GM12878 (cell line): ENCODE measurements around the gene C4orf51. TPM values are rescaled to one million over a fixed set of nuclear protein-coding genes. Genes with fewer than 3 reads are reported as not detected.

Experiments
- ASH2L ChIP-seq: fragments of 300-600, 200-600 bp; sonication (generic); IDR thresholded peaks from 2 replicates; pipeline ENCODE4 v1.6.1; 2017; ENCODE audit warnings: low read depth, mild to moderate bottlenecking, borderline replicate concordance
- CBX5 ChIP-seq: sonication (generic); IDR thresholded peaks from 2 replicates; pipeline ENCODE4 v1.6.1; 2016; ENCODE audit warnings: low read depth, moderate library complexity, mild to moderate bottlenecking, inconsistent platforms
- GABPA ChIP-seq: IDR thresholded peaks from 2 replicates; pipeline ENCODE4 v1.6.1; 2014; ENCODE audit warnings: antibody characterized with exemption, low read depth, mild to moderate bottlenecking, inconsistent platforms
- IKZF1 ChIP-seq: fragments of 450-650 bp; conservative IDR thresholded peaks from 2 replicates; pipeline ENCODE4 v1.6.1; 2017; ENCODE audit warnings: antibody characterized with exemption, mild to moderate bottlenecking
- IKZF2 ChIP-seq, 2 experiments: fragments of 450-650 bp; IDR thresholded peaks; 2 replicates each; pipeline ENCODE4 v1.6.1; 2017; ENCODE audit warnings: mild to moderate bottlenecking in 2 of 2, moderate library complexity in 2 of 2
- JUND ChIP-seq: IDR thresholded peaks from 2 replicates; pipeline ENCODE4 v1.6.1; 2012; ENCODE audit warnings: low read depth, mild to moderate bottlenecking, low read length, improper control_type of control experiment, moderate library complexity
- MXI1 ChIP-seq: fragments of 150-350 bp; IDR thresholded peaks from 2 replicates; pipeline ENCODE4 v1.6.1; 2011; ENCODE audit warnings: low read depth, mild to moderate bottlenecking, inconsistent platforms, low read length, improper control_type of control experiment
- POLR2A ChIP-seq: IDR thresholded peaks from 2 replicates; pipeline ENCODE4 v1.6.1; 2011; ENCODE audit warnings: low read depth, mild to moderate bottlenecking, low read length
- SPI1 ChIP-seq: IDR thresholded peaks from 2 replicates; pipeline ENCODE4 v1.6.1; 2011; ENCODE audit warnings: low read depth, mild to moderate bottlenecking, low read length, moderate library complexity, borderline replicate concordance; ENCODE audit not compliant: insufficient read depth
- WRNIP1 ChIP-seq: IDR thresholded peaks from 2 replicates; pipeline ENCODE4 v1.6.1; 2011; ENCODE audit warnings: low read depth, low read length, improper control_type of control experiment, borderline replicate concordance
- polyA plus RNA-seq, 11 experiments: library from polyadenylated mRNA; depleted of rRNA in 4 of 11; unstranded in 6 of 11; stranded (reverse) in 5 of 11; fragments of >200 nt; fragmentation: Nextera tagmentation in 4 of 11; fragmentation: Illumina TruSeq in 1 of 11; extraction: Ambion mirVana in 4 of 11; extraction: Trizol in 1 of 11; gene quantifications; 1 replicate in 1 of 11; 2 replicates in 10 of 11; pipeline versions ENCODE4 v1.2.1 to v1.2.3, GENCODE V29; 2011 to 2016; ENCODE audit warnings: inconsistent platforms in 2 of 11, missing spikeins in 2 of 11, low read depth in 1 of 11
- total RNA-seq, 4 experiments: library from RNA; depleted of rRNA in 3 of 4; stranded (reverse); fragments of >200 nt in 3 of 4; fragmentation: Illumina TruSeq in 1 of 4; extraction: Trizol in 1 of 4; gene quantifications; 2 replicates each; pipeline versions ENCODE4 v1.2.1 to v1.2.3, GENCODE V29; 2013 to 2021
- TF ChIP-seq, protein P1 (sequence below): fragments of 450-650 bp; IDR thresholded peaks from 2 replicates; pipeline ENCODE4 v1.6.1; 2017; ENCODE audit warnings: mild to moderate bottlenecking, moderate library complexity
- TF ChIP-seq, protein P2 (sequence below): IDR thresholded peaks from 2 replicates; pipeline ENCODE4 v1.6.1; 2012; ENCODE audit warnings: mild to moderate bottlenecking, low read depth, low read length
- TF ChIP-seq, protein P3 (sequence below), 3 experiments: IDR thresholded peaks in 2 of 3; conservative IDR thresholded peaks in 1 of 3; 2 replicates each; pipeline ENCODE4 v1.5.1; 2011; ENCODE audit warnings: low read depth in 3 of 3, low read length in 3 of 3, mild to moderate bottlenecking in 3 of 3, control low read depth in 2 of 3, moderate library complexity in 2 of 3, inconsistent platforms in 1 of 3, mixed read lengths in 1 of 3; ENCODE audit not compliant: control insufficient read depth in 2 of 3, insufficient read depth in 1 of 3; ENCODE audit errors: extremely low read depth in 1 of 3
- TF ChIP-seq, protein P4 (sequence below): fragments of 450-650 bp; IDR thresholded peaks from 2 replicates; pipeline ENCODE4 v1.6.1; 2017; ENCODE audit warnings: low read depth, mild to moderate bottlenecking, moderate library complexity
- TF ChIP-seq, protein P5 (sequence below): IDR thresholded peaks from 2 replicates; pipeline ENCODE4 v1.6.1; 2011; ENCODE audit warnings: borderline replicate concordance, low read depth, mild to moderate bottlenecking, moderate library complexity, mixed read lengths, low read length; ENCODE audit not compliant: insufficient read depth; ENCODE audit errors: extremely low read length

C4orf51 gene
- total and polyA plus RNA-seq, 10 of the 15 experiments (the other 5 are each of a cell fraction or from before 2014, with no cell fraction given), result not detected

DNA sequence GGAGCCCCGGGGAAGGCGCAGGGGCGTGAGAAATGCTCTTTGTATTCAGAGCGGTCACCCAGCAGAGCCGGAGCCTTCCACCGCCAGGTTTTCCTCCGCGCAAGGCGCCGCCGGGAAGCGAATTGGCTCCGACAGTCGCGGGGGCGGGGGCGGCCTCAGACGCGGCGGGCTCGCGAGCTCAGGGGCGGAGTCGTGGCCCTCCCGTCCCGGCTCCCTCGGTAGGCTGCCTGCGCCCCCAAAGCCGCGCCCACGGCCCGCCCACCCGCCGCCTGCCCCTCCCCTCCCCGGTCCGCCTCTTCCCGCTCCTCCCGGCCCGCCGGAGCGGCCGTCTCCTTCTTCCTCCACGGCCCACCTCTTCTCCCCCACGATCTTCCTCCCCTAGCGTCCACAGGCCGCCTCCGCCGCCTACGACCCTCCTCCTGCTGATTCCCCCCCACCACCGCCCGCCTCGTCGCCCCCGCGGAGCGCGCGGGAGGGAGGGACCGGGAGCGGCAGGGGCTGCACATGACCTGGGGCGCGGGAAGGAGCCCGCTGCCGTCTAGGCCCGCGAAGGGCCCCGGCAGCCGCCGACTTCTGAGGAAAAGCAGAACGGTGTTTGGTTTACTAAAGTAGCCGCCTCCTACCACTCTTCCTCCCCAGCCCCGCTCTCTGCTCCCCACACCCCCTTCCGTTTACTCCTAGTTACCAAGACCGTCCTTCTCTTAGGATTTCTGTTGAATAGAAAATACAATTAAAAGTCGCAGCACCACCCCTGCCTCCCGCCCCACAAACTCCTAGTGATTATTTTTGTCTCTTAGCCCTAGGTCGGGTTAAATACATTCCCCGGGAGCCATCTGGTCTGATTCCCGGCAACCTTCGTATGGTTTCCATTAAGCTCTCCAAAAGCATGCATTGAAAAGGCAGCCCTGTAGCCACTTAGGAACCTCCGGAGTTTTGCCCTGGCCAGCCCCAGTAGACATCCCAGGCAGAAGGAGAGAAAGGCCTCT, 53.2 kb downstream of the C4orf51 start (continued):
- TF ChIP-seq, protein P1, sequence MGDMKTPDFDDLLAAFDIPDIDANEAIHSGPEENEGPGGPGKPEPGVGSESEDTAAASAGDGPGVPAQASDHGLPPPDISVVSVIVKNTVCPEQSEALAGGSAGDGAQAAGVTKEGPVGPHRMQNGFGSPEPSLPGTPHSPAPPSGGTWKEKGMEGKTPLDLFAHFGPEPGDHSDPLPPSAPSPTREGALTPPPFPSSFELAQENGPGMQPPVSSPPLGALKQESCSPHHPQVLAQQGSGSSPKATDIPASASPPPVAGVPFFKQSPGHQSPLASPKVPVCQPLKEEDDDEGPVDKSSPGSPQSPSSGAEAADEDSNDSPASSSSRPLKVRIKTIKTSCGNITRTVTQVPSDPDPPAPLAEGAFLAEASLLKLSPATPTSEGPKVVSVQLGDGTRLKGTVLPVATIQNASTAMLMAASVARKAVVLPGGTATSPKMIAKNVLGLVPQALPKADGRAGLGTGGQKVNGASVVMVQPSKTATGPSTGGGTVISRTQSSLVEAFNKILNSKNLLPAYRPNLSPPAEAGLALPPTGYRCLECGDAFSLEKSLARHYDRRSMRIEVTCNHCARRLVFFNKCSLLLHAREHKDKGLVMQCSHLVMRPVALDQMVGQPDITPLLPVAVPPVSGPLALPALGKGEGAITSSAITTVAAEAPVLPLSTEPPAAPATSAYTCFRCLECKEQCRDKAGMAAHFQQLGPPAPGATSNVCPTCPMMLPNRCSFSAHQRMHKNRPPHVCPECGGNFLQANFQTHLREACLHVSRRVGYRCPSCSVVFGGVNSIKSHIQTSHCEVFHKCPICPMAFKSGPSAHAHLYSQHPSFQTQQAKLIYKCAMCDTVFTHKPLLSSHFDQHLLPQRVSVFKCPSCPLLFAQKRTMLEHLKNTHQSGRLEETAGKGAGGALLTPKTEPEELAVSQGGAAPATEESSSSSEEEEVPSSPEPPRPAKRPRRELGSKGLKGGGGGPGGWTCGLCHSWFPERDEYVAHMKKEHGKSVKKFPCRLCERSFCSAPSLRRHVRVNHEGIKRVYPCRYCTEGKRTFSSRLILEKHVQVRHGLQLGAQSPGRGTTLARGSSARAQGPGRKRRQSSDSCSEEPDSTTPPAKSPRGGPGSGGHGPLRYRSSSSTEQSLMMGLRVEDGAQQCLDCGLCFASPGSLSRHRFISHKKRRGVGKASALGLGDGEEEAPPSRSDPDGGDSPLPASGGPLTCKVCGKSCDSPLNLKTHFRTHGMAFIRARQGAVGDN, result peak; percentile 38; the same call in 1 of the 2 replicates
- TF ChIP-seq IKZF1 (peak; percentile 85), GABPA (no peak), JUND (no peak), CBX5 (no peak), POLR2A (peak; percentile 47; the same call in 1 of the 2 replicates), IKZF2 (IDR thresholded peaks at IDR 0.05) (peak; percentile 43 to 52; a peak in 2 of 4 replicates), SPI1 (no peak), ASH2L (no peak), MXI1 (no peak), WRNIP1 (no peak)
- TF ChIP-seq, protein P2, sequence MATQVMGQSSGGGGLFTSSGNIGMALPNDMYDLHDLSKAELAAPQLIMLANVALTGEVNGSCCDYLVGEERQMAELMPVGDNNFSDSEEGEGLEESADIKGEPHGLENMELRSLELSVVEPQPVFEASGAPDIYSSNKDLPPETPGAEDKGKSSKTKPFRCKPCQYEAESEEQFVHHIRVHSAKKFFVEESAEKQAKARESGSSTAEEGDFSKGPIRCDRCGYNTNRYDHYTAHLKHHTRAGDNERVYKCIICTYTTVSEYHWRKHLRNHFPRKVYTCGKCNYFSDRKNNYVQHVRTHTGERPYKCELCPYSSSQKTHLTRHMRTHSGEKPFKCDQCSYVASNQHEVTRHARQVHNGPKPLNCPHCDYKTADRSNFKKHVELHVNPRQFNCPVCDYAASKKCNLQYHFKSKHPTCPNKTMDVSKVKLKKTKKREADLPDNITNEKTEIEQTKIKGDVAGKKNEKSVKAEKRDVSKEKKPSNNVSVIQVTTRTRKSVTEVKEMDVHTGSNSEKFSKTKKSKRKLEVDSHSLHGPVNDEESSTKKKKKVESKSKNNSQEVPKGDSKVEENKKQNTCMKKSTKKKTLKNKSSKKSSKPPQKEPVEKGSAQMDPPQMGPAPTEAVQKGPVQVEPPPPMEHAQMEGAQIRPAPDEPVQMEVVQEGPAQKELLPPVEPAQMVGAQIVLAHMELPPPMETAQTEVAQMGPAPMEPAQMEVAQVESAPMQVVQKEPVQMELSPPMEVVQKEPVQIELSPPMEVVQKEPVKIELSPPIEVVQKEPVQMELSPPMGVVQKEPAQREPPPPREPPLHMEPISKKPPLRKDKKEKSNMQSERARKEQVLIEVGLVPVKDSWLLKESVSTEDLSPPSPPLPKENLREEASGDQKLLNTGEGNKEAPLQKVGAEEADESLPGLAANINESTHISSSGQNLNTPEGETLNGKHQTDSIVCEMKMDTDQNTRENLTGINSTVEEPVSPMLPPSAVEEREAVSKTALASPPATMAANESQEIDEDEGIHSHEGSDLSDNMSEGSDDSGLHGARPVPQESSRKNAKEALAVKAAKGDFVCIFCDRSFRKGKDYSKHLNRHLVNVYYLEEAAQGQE, result no peak
- TF ChIP-seq, protein P3, sequence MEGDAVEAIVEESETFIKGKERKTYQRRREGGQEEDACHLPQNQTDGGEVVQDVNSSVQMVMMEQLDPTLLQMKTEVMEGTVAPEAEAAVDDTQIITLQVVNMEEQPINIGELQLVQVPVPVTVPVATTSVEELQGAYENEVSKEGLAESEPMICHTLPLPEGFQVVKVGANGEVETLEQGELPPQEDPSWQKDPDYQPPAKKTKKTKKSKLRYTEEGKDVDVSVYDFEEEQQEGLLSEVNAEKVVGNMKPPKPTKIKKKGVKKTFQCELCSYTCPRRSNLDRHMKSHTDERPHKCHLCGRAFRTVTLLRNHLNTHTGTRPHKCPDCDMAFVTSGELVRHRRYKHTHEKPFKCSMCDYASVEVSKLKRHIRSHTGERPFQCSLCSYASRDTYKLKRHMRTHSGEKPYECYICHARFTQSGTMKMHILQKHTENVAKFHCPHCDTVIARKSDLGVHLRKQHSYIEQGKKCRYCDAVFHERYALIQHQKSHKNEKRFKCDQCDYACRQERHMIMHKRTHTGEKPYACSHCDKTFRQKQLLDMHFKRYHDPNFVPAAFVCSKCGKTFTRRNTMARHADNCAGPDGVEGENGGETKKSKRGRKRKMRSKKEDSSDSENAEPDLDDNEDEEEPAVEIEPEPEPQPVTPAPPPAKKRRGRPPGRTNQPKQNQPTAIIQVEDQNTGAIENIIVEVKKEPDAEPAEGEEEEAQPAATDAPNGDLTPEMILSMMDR (IDR thresholded peaks at IDR 0.05 in 2 of 3, conservative IDR thresholded peaks at IDR 0.05 in 1 of 3; ENCODE audit: control insufficient read depth in 2 of 3, extremely low read depth in 1 of 3, insufficient read depth in 1 of 3, low read depth in 3 of 3, low read length in 3 of 3), result no peak
- TF ChIP-seq, protein P4, sequence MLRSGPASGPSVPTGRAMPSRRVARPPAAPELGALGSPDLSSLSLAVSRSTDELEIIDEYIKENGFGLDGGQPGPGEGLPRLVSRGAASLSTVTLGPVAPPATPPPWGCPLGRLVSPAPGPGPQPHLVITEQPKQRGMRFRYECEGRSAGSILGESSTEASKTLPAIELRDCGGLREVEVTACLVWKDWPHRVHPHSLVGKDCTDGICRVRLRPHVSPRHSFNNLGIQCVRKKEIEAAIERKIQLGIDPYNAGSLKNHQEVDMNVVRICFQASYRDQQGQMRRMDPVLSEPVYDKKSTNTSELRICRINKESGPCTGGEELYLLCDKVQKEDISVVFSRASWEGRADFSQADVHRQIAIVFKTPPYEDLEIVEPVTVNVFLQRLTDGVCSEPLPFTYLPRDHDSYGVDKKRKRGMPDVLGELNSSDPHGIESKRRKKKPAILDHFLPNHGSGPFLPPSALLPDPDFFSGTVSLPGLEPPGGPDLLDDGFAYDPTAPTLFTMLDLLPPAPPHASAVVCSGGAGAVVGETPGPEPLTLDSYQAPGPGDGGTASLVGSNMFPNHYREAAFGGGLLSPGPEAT, result no peak
- TF ChIP-seq, protein P5, sequence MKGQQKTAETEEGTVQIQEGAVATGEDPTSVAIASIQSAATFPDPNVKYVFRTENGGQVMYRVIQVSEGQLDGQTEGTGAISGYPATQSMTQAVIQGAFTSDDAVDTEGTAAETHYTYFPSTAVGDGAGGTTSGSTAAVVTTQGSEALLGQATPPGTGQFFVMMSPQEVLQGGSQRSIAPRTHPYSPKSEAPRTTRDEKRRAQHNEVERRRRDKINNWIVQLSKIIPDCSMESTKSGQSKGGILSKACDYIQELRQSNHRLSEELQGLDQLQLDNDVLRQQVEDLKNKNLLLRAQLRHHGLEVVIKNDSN, result peak; percentile 45
